ENCODE measurements around the gene DDX17. TPM values are rescaled to one million over a fixed set of nuclear protein-coding genes. Genes with fewer than 3 reads are reported as not detected.
A peak's percentile ranks its signal among the peaks of the same experiment; 100 is the strongest.

DDX17 gene
- total RNA-seq, 2 donors from 2014 or later, result 161 to 178 TPM

GRCh38 chr22:38455076-38455529 lies 51.0 kb downstream of the DDX17 start, which contains the start of gene KCNJ4:
Gene KCNJ4 (minus strand): TSS chr22:38455199. CDS start chr22:38428132, 27,067 bp downstream.
- TF ChIP-seq CTCF (IDR thresholded peaks at IDR 0.05), result no peak
- no peaks in the 10 kb centered on the region for H3K27me3 ChIP-seq
- peaks cover 4 to 48% of the 10 kb centered on the region in 2 donors for H3K4me1 ChIP-seq
- peak within 1 kb of the TSS; percentile 62 to 66 for H3K4me3 ChIP-seq
- no peak for DNase-seq (ENCODE audit: low spot score)
- H3K9me3 ChIP-seq, result no peaks in the 10 kb centered on the region
- H3K27ac ChIP-seq, result peak within 1 kb of the TSS; percentile 77 to 91
- no peaks in the 10 kb centered on the region for H3K36me3 ChIP-seq

GRCh38 chr22:38454353-38455075 lies 51.6 kb downstream of the DDX17 start:
- no peak for TF ChIP-seq CTCF (IDR thresholded peaks at IDR 0.05)
- Histone ChIP-seq H3K4me1 (peaks cover 4 to 52% of the 10 kb centered on the region in 2 donors), H3K27ac (peak overlapping the region; percentile 77 to 91), H3K9me3 (no peaks in the 10 kb centered on the region), H3K4me3 (peak overlapping the region; percentile 62 to 66), H3K36me3 (no peaks in the 10 kb centered on the region), H3K27me3 (no peaks in the 10 kb centered on the region)
- DNase-seq (ENCODE audit: low spot score), result no peak

- H3K27me3 ChIP-seq, result no peaks in the 10 kb centered on the region
- peak overlapping the region in 1 of 2 donors; percentile 62 for H3K4me3 ChIP-seq
- peaks cover 4 to 58% of the 10 kb centered on the region in 2 donors for H3K4me1 ChIP-seq
- no peaks in the 10 kb centered on the region for H3K36me3 ChIP-seq
- peak overlapping the region; percentile 77 to 91 for H3K27ac ChIP-seq
- no peak for DNase-seq (ENCODE audit: low spot score)
- no peaks in the 10 kb centered on the region for H3K9me3 ChIP-seq
- no peak for TF ChIP-seq CTCF (IDR thresholded peaks at IDR 0.05)
Observed at GRCh38 chr22:38453996-38454352, 52.1 kb downstream of the DDX17 start.

GRCh38 chr22:38453066-38453672 lies 52.9 kb downstream of the DDX17 start:
- H3K9me3 ChIP-seq, result no peaks in the 10 kb centered on the region
- peak overlapping the region; percentile 77 to 91 for H3K27ac ChIP-seq
- H3K4me3 ChIP-seq, result no peak overlapping the region
- peaks cover 4 to 58% of the 10 kb centered on the region in 2 donors for H3K4me1 ChIP-seq
- no peaks in the 10 kb centered on the region for H3K27me3 ChIP-seq
- no peak for DNase-seq (ENCODE audit: low spot score)
- no peaks in the 10 kb centered on the region for H3K36me3 ChIP-seq
- no peak for TF ChIP-seq CTCF (IDR thresholded peaks at IDR 0.05)

GRCh38 chr22:38452373-38453065 lies 53.6 kb downstream of the DDX17 start:
- no peaks in the 10 kb centered on the region for H3K27me3 ChIP-seq
- peak overlapping the region; percentile 77 to 91 for H3K27ac ChIP-seq
- no peak overlapping the region for H3K4me3 ChIP-seq
- H3K9me3 ChIP-seq, result no peaks in the 10 kb centered on the region
- no peak for TF ChIP-seq CTCF (IDR thresholded peaks at IDR 0.05)
- H3K36me3 ChIP-seq, result no peaks in the 10 kb centered on the region
- DNase-seq (ENCODE audit: low spot score), result peak; percentile 73
- peaks cover 4 to 58% of the 10 kb centered on the region in 2 donors for H3K4me1 ChIP-seq

Data from right atrium auricular region (tissue), 2 donors.